ENCODE measurements around the gene FAM53B. TPM values are rescaled to one million over a fixed set of nuclear protein-coding genes. Genes with fewer than 3 reads are reported as not detected.
A peak's percentile ranks its signal among the peaks of the same experiment; 100 is the strongest.

FAM53B gene
- total RNA-seq, 2 donors from 2014 or later: 16.6 to 21.8 TPM

- no peaks in the 10 kb centered on the region for H3K9me3 Mint-ChIP-seq
- peak overlapping the region in 1 of 2 donors; percentile 29 for H3K27ac Mint-ChIP-seq
- peaks cover 60 to 70% of the 10 kb centered on the region in 2 donors for H3K4me1 Mint-ChIP-seq (ENCODE audit: low read depth in 2 of 2)
- peaks cover 0 to 2% of the 10 kb centered on the region in 2 donors for H3K27me3 Mint-ChIP-seq
- no peak overlapping the region for H3K4me3 Mint-ChIP-seq
- no peak for DNase-seq (ENCODE audit: low spot score)
- ATAC-seq: no peak
- no peaks in the 10 kb centered on the region for H3K36me3 Mint-ChIP-seq
Observed at GRCh38 chr10:124653811-124654651, 90.1 kb downstream of the FAM53B start.

- DNase-seq (ENCODE audit: low spot score): no peak
- Mint-ChIP-seq H3K4me1 (ENCODE audit: low read depth in 2 of 2) (peaks cover 60 to 70% of the 10 kb centered on the region in 2 donors), H3K4me3 (no peak overlapping the region), H3K36me3 (no peaks in the 10 kb centered on the region), H3K27ac (peak overlapping the region in 1 of 2 donors; percentile 29), H3K27me3 (peaks cover 0 to 2% of the 10 kb centered on the region in 2 donors), H3K9me3 (no peaks in the 10 kb centered on the region)
- ATAC-seq: no peak
Observed at GRCh38 chr10:124653311-124653710, 90.9 kb downstream of the FAM53B start.

- peak overlapping the region in 1 of 2 donors; percentile 29 for H3K27ac Mint-ChIP-seq
- H3K27me3 Mint-ChIP-seq: peaks cover 0 to 2% of the 10 kb centered on the region in 2 donors
- H3K4me1 Mint-ChIP-seq (ENCODE audit: low read depth in 2 of 2): peaks cover 60 to 70% of the 10 kb centered on the region in 2 donors
- no peaks in the 10 kb centered on the region for H3K36me3 Mint-ChIP-seq
- no peak for DNase-seq (ENCODE audit: low spot score)
- H3K9me3 Mint-ChIP-seq: no peaks in the 10 kb centered on the region
- no peak overlapping the region for H3K4me3 Mint-ChIP-seq
- no peak for ATAC-seq
Observed at GRCh38 chr10:124652701-124653100, 91.5 kb downstream of the FAM53B start.

GRCh38 chr10:124652200-124652599, 92.0 kb downstream of the FAM53B start:
- Mint-ChIP-seq H3K27ac (peak overlapping the region; percentile 43 to 93), H3K4me1 (ENCODE audit: low read depth in 2 of 2) (peaks cover 60 to 70% of the 10 kb centered on the region in 2 donors), H3K4me3 (peak overlapping the region; percentile 56), H3K36me3 (no peaks in the 10 kb centered on the region), H3K9me3 (no peaks in the 10 kb centered on the region), H3K27me3 (peaks cover 0 to 2% of the 10 kb centered on the region in 2 donors)
- no peak for ATAC-seq
- no peak for DNase-seq (ENCODE audit: low spot score)

- Mint-ChIP-seq H3K4me1 (ENCODE audit: low read depth in 2 of 2) (peaks cover 64 to 74% of the 10 kb centered on the region in 2 donors), H3K36me3 (no peaks in the 10 kb centered on the region), H3K27ac (peak overlapping the region; percentile 81 to 93), H3K9me3 (no peaks in the 10 kb centered on the region), H3K4me3 (peak overlapping the region; percentile 93), H3K27me3 (peaks cover 0 to 2% of the 10 kb centered on the region in 2 donors)
- ATAC-seq (peak; percentile 1), DNase-seq (ENCODE audit: low spot score) (no peak)
Observed at GRCh38 chr10:124651402-124651891, 92.7 kb downstream of the FAM53B start.

GRCh38 chr10:124650820-124651401, 93.3 kb downstream of the FAM53B start:
- Mint-ChIP-seq H3K4me3 (peak overlapping the region; percentile 93), H3K9me3 (no peaks in the 10 kb centered on the region), H3K27me3 (peaks cover 0 to 2% of the 10 kb centered on the region in 2 donors), H3K4me1 (ENCODE audit: low read depth in 2 of 2) (peaks cover 66 to 76% of the 10 kb centered on the region in 2 donors), H3K36me3 (no peaks in the 10 kb centered on the region), H3K27ac (peak overlapping the region; percentile 81 to 93)
- DNase-seq (ENCODE audit: low spot score): peak; percentile 79
- ATAC-seq: peak; percentile 77

- no peaks in the 10 kb centered on the region for H3K9me3 Mint-ChIP-seq
- H3K27ac Mint-ChIP-seq: peak overlapping the region; percentile 81 to 93
- H3K4me1 Mint-ChIP-seq (ENCODE audit: low read depth in 2 of 2): peaks cover 61 to 73% of the 10 kb centered on the region in 2 donors
- ATAC-seq (peak; percentile 72 to 79), DNase-seq (ENCODE audit: low spot score) (no peak)
- H3K27me3 Mint-ChIP-seq: no peaks in the 10 kb centered on the region
- no peaks in the 10 kb centered on the region for H3K36me3 Mint-ChIP-seq
- peak overlapping the region; percentile 93 for H3K4me3 Mint-ChIP-seq
Observed at GRCh38 chr10:124650263-124650662, 93.9 kb downstream of the FAM53B start.

GRCh38 chr10:124649214-124649613, 95.0 kb downstream of the FAM53B start:
- no peaks in the 10 kb centered on the region for H3K36me3 Mint-ChIP-seq
- peaks cover 62 to 71% of the 10 kb centered on the region in 2 donors for H3K4me1 Mint-ChIP-seq (ENCODE audit: low read depth in 2 of 2)
- H3K4me3 Mint-ChIP-seq: peak overlapping the region; percentile 93
- no peaks in the 10 kb centered on the region for H3K27me3 Mint-ChIP-seq
- ATAC-seq: no peak
- H3K9me3 Mint-ChIP-seq: no peaks in the 10 kb centered on the region
- no peak for DNase-seq (ENCODE audit: low spot score)
- peak overlapping the region; percentile 69 to 93 for H3K27ac Mint-ChIP-seq

GRCh38 chr10:124648738-124649137, 95.4 kb downstream of the FAM53B start:
- DNase-seq (ENCODE audit: low spot score) (peak; percentile 69), ATAC-seq (peak; percentile 51 to 52)
- H3K4me3 Mint-ChIP-seq: peak overlapping the region; percentile 93
- peak overlapping the region; percentile 67 to 93 for H3K27ac Mint-ChIP-seq
- H3K9me3 Mint-ChIP-seq: no peaks in the 10 kb centered on the region
- no peaks in the 10 kb centered on the region for H3K27me3 Mint-ChIP-seq
- H3K36me3 Mint-ChIP-seq: no peaks in the 10 kb centered on the region
- H3K4me1 Mint-ChIP-seq (ENCODE audit: low read depth in 2 of 2): peaks cover 62 to 71% of the 10 kb centered on the region in 2 donors

GRCh38 chr10:124648131-124648475, 96.1 kb downstream of the FAM53B start:
- peak overlapping the region; percentile 67 to 93 for H3K27ac Mint-ChIP-seq
- H3K9me3 Mint-ChIP-seq: no peaks in the 10 kb centered on the region
- no peaks in the 10 kb centered on the region for H3K27me3 Mint-ChIP-seq
- H3K36me3 Mint-ChIP-seq: no peaks in the 10 kb centered on the region
- peaks cover 64 to 76% of the 10 kb centered on the region in 2 donors for H3K4me1 Mint-ChIP-seq (ENCODE audit: low read depth in 2 of 2)
- ATAC-seq (no peak), DNase-seq (ENCODE audit: low spot score) (no peak)
- H3K4me3 Mint-ChIP-seq: peak overlapping the region; percentile 93

- Mint-ChIP-seq H3K27me3 (no peaks in the 10 kb centered on the region), H3K36me3 (no peaks in the 10 kb centered on the region), H3K27ac (peak overlapping the region; percentile 67 to 93), H3K4me1 (ENCODE audit: low read depth in 2 of 2) (peaks cover 69 to 81% of the 10 kb centered on the region in 2 donors), H3K9me3 (no peaks in the 10 kb centered on the region), H3K4me3 (peak overlapping the region; percentile 93)
- DNase-seq (ENCODE audit: low spot score): no peak
- peak; percentile 74 for ATAC-seq
Observed at GRCh38 chr10:124647421-124648130, 96.6 kb downstream of the FAM53B start.

GRCh38 chr10:124646483-124647352, 97.5 kb downstream of the FAM53B start:
- H3K27ac Mint-ChIP-seq: peak overlapping the region; percentile 67 to 93
- H3K4me1 Mint-ChIP-seq (ENCODE audit: low read depth in 2 of 2): peaks cover 70 to 84% of the 10 kb centered on the region in 2 donors
- H3K36me3 Mint-ChIP-seq: no peaks in the 10 kb centered on the region
- DNase-seq (ENCODE audit: low spot score) (no peak), ATAC-seq (no peak)
- no peaks in the 10 kb centered on the region for H3K27me3 Mint-ChIP-seq
- H3K4me3 Mint-ChIP-seq: peak overlapping the region; percentile 93
- H3K9me3 Mint-ChIP-seq: no peaks in the 10 kb centered on the region

Measured in natural killer cell treated with Interleukin-12 subunit alpha and Interleukin-12 subunit beta and Interleukin-15 and Interleukin-18, amount 100 ng/mL, for 72 hours (primary cell).